HCT116 (cell line): ENCODE data around the gene ACSL6.

ENCODE experiments used
- TF ChIP-seq, protein P1 (sequence below): IDR thresholded peaks from 2 replicates; pipeline ENCODE4 v1.6.1; 2012; ENCODE audit warnings: low read depth
- TF ChIP-seq, protein P2 (sequence below), 3 experiments: fragments of 200-600 bp in 1 of 3; sonication (generic) in 1 of 3; IDR thresholded peaks in 2 of 3; conservative IDR thresholded peaks in 1 of 3; 2 replicates each; pipeline ENCODE4 v1.5.1; 2012 to 2017; ENCODE audit warnings: low read depth in 2 of 3, low read length in 2 of 3, antibody characterized with exemption in 1 of 3, borderline replicate concordance in 1 of 3, control low read depth in 1 of 3, mild to moderate bottlenecking in 1 of 3, mixed read lengths in 1 of 3, mixed run types in 1 of 3, moderate library complexity in 1 of 3; ENCODE audit not compliant: insufficient read depth in 1 of 3

GRCh38 chr5:132030610-132031009, 19.2 kb upstream of the ACSL6 start:
- TF ChIP-seq, protein P1, sequence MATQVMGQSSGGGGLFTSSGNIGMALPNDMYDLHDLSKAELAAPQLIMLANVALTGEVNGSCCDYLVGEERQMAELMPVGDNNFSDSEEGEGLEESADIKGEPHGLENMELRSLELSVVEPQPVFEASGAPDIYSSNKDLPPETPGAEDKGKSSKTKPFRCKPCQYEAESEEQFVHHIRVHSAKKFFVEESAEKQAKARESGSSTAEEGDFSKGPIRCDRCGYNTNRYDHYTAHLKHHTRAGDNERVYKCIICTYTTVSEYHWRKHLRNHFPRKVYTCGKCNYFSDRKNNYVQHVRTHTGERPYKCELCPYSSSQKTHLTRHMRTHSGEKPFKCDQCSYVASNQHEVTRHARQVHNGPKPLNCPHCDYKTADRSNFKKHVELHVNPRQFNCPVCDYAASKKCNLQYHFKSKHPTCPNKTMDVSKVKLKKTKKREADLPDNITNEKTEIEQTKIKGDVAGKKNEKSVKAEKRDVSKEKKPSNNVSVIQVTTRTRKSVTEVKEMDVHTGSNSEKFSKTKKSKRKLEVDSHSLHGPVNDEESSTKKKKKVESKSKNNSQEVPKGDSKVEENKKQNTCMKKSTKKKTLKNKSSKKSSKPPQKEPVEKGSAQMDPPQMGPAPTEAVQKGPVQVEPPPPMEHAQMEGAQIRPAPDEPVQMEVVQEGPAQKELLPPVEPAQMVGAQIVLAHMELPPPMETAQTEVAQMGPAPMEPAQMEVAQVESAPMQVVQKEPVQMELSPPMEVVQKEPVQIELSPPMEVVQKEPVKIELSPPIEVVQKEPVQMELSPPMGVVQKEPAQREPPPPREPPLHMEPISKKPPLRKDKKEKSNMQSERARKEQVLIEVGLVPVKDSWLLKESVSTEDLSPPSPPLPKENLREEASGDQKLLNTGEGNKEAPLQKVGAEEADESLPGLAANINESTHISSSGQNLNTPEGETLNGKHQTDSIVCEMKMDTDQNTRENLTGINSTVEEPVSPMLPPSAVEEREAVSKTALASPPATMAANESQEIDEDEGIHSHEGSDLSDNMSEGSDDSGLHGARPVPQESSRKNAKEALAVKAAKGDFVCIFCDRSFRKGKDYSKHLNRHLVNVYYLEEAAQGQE: no peak
- TF ChIP-seq, protein P2, sequence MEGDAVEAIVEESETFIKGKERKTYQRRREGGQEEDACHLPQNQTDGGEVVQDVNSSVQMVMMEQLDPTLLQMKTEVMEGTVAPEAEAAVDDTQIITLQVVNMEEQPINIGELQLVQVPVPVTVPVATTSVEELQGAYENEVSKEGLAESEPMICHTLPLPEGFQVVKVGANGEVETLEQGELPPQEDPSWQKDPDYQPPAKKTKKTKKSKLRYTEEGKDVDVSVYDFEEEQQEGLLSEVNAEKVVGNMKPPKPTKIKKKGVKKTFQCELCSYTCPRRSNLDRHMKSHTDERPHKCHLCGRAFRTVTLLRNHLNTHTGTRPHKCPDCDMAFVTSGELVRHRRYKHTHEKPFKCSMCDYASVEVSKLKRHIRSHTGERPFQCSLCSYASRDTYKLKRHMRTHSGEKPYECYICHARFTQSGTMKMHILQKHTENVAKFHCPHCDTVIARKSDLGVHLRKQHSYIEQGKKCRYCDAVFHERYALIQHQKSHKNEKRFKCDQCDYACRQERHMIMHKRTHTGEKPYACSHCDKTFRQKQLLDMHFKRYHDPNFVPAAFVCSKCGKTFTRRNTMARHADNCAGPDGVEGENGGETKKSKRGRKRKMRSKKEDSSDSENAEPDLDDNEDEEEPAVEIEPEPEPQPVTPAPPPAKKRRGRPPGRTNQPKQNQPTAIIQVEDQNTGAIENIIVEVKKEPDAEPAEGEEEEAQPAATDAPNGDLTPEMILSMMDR (IDR thresholded peaks at IDR 0.05 in 2 of 3, conservative IDR thresholded peaks at IDR 0.05 in 1 of 3; ENCODE audit: borderline replicate concordance in 1 of 3, insufficient read depth in 1 of 3, low read depth in 2 of 3, low read length in 2 of 3): no peak
